22Rv1 (cell line): ENCODE data around the gene ADAM12.

Experiments used
- H3K27ac ChIP-seq: fragments of 450-650 bp; 2 replicates; pipeline ENCODE4 v1.5.1; 2017
- ZFX ChIP-seq: fragments of 450-650 bp; IDR thresholded peaks from 2 replicates; pipeline ENCODE4 v1.6.1; 2017; ENCODE audit warnings: antibody characterized with exemption, borderline replicate concordance
- TF ChIP-seq, protein P1 (sequence below): fragments of 450-650 bp; IDR thresholded peaks from 2 replicates; pipeline ENCODE4 v1.5.1; 2017; ENCODE audit warnings: mild to moderate bottlenecking

Gene ADAM12

DNA sequence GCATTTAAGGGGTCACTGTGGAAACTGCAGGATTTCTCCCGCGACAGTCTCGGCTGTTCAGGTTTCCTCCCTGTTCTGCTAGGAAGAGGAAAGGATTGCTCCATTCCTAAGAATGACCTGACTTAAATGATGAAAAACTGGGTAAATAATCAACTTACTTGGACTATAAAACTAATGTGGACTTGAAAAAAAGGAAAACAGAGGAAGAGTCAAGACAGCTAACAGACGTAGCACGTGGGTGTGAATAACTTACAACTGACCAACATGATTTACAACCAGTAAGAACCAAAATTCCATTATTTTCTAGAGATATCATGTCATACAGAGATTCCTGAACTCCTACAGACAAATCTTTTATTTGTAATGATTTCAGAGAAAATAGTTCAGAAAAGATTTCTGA is 93.8 kb downstream of the ADAM12 start:
- H3K27ac ChIP-seq: no peak overlapping the region
- TF ChIP-seq, protein P1, sequence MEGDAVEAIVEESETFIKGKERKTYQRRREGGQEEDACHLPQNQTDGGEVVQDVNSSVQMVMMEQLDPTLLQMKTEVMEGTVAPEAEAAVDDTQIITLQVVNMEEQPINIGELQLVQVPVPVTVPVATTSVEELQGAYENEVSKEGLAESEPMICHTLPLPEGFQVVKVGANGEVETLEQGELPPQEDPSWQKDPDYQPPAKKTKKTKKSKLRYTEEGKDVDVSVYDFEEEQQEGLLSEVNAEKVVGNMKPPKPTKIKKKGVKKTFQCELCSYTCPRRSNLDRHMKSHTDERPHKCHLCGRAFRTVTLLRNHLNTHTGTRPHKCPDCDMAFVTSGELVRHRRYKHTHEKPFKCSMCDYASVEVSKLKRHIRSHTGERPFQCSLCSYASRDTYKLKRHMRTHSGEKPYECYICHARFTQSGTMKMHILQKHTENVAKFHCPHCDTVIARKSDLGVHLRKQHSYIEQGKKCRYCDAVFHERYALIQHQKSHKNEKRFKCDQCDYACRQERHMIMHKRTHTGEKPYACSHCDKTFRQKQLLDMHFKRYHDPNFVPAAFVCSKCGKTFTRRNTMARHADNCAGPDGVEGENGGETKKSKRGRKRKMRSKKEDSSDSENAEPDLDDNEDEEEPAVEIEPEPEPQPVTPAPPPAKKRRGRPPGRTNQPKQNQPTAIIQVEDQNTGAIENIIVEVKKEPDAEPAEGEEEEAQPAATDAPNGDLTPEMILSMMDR: no peak
- no peak for TF ChIP-seq ZFX

DNA sequence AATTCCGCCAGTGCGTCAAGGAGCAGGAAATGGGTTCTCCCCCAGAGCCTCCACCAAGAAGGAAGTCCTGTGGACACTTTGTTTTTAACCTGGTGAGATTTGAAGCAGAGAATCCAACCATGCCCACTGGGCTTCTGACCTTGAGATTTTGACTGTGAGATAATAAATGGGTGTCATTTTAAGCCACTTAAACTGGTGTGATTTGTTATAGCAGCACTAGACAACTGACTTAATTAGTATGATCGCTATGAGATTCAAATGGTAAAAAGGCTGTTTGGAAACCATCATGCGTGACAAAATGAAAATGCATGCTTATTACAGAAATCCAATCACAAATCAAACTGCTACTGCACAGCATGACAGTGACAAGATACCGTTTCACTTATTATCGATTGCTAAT is 98.0 kb downstream of the ADAM12 start:
- no peak overlapping the region for H3K27ac ChIP-seq
- TF ChIP-seq ZFX: no peak
- TF ChIP-seq, protein P1: no peak

DNA sequence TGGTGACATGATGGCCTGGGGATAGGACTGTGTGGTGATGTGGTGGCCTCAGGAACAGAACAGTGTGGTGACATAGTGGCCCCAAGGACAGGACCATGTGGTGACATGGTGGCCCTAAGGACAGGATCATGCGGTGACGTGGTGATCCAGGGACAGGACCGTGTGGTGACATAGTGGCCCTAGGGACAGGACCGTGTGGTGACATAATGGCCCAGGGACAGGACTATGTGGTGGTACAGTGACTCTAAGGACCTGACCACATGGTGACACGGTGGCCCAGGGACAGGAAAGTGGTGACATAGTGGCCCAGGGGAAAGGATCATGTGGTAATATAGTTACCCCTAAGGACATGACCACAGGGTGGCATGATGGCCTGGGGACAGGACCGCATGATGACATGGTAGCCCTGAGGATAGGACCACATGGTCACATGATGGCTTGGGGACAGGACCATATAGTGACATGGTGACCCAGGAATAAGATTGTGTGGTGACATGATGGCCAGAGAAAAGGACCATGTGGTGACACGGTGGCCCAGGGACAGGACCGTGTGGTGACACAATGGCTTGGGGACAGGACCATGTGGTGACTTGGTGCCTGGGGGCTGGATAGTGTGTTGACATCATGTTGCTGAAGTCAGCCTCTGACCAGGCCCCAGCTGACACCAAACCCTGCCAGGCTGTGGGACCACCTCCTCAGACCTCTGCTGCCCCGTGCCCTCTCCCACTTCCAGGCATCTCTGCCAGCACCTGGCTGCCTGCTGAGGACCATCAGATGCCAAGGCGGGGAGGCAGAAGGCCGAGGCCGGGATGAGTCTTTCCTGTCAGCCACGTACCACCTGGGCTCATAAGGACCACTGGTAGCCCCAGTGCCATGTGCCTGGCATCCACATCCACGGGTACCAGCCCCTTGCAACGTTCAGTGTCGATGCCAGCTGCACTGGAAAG is 99.5 kb downstream of the ADAM12 start:
- TF ChIP-seq ZFX: no peak
- TF ChIP-seq, protein P1: no peak
- no peak overlapping the region for H3K27ac ChIP-seq

DNA sequence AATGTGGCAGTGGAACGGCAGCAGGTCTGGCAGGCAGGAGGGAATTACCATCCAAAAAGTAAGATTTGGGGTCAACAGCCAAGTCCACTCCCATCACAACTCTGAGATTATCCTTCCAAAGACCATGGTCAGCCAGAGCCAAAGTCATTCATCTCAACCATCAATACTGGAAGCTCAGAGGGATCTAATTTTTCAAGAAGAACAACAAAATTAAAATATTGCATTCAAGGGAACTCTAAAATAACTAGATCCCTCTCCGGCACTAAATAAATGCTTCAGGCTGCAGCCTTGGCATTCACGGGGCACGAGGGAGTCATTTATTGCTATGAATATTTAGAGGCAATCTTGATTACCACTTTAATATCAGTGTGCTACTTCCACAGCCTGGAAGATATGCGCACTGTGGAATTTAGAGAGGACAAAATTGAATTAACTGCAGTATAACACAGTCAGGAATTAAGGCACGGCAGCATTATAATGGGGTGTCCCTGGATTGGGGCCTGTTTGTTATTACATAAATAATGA is 102.0 kb downstream of the ADAM12 start:
- TF ChIP-seq, protein P1: no peak
- no peak for TF ChIP-seq ZFX
- H3K27ac ChIP-seq: no peak overlapping the region

DNA sequence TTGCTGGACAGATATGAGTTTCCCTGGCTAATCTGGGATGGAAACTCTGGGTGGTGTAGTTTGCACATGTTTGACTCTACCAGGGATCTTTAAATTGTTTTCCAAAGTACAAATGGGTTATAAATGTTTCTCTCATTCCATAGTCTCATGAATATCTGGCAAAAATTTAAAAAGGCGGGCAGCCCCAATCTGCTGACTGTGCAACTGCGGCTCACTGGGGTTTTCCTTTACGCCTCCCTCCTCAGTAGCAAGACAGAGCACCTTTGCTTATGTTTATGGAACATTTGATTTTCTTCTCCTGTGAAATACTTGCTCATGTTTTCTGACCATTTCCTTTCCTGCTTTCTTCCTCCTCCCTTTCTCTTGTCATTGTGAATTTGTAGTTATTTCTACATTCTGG is 105.0 kb downstream of the ADAM12 start:
- TF ChIP-seq ZFX: no peak
- TF ChIP-seq, protein P1: no peak
- H3K27ac ChIP-seq: no peak overlapping the region

DNA sequence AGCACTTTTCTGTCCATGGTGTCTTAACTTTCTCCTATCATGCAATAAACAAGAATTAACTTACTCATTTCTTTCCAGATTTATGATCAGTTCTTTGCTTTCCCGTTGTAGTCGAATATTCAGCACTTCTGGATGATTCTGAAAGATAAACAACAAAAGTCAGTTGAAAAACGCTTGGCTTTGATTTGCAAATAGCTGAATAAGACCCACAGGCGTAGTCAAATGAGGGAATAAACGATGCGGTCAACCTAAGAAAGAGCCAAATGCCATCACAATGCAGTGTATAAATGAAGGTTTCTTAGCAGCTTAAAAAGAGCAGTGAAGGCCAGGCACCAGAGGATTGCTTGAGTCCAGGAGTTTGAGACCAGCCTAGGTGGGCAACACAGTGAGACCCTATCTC is 109.4 kb downstream of the ADAM12 start:
- no peak overlapping the region for H3K27ac ChIP-seq
- TF ChIP-seq, protein P1: no peak
- TF ChIP-seq ZFX: no peak

DNA sequence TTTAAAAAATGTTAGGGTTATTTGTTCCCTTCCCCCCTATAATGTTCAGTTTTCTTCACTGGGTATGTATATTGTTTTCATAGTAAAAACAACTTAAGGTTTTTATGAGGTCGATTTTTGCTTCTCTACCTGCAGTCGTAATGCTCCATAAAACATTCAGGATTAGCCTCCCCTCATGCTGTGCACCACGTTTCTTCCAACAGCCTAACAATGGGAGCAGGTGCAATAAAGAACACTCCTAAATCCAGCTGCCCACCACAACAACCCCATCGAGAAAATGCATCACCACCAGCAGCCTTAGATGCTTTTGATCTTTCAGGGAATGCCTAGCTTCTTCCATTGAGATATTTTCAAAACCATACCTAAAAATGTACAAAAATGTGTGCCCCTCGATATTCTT is 111.1 kb downstream of the ADAM12 start:
- TF ChIP-seq, protein P1: no peak
- no peak for TF ChIP-seq ZFX

More for the DNA sequence above, 111.1 kb downstream of the ADAM12 start:
- no peak overlapping the region for H3K27ac ChIP-seq
